ENCODE data around the gene HSP90AB1. TPM values are rescaled to one million over a fixed set of nuclear protein-coding genes. Genes with fewer than 3 reads are reported as not detected.

Gene HSP90AB1
- total RNA-seq: 374 and 592 TPM in 2 replicates

DNA sequence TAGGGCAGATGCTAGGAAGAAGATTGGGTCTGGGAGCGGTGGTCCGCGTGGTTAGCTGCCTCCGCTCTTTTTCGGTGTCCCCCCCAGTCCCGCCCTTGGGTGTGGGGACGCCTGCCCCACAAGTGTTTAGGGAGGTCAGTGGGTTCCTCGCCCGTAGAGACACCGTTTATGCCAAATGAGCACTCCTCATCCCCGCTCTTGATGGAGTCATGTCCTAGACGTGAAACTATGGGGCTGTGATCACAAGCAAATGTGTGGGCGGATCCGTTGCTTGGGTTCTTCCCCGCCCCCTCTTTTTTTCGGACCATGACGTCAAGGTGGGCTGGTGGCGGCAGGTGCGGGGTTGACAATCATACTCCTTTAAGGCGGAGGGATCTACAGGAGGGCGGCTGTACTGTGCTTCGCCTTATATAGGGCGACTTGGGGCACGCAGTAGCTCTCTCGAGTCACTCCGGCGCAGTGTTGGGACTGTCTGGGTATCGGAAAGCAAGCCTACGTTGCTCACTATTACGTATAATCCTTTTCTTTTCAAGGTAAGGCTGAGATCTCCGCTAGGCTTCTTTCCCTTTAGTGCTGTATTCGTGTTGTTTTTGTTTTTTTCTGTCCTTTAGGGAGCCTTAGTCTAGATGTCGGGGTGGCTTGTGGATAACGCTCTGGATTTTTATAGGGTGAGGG lies at the start of gene HSP90AB1:
HSP90AB1 (plus strand) TSS at position 439 of the 675 bp plus-strand sequence. CDS start 1,529 bp downstream, outside the sequence.

DNA sequence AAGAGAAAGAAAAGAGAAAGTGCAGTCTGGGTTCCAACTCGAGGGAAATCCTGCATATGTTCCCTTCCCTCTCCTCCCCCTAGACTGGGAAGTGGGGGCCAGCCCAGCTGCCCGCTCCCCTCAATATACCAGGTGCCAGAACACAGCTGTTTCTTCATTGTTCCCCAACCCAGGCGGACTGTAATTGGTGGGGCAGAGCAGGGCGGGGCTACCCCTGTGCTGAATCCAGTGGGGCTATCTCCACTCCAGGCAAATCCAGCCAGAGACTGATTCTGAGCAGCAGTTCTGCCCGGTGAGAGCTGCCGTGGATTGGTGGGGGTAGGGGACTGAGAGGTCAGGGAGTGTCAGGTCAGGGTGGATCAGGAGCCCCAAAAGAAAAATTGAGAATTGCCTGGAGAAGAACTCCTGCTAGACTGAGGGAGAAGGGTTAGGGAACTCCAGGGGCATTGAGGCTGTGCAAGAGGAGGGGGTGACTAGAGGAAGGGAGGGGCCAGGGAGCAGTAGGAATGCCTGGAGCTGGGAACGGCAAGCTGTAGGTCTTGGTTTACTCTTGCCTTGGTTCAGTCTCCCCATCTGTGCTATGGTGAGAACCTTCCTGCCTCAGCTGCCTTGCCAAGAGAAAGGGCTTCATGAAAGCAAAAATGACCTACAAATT lies 30.1 kb upstream of the HSP90AB1 start, which contains the start of gene MYMX:
MYMX (plus strand) TSS at position 250 of the 655 bp plus-strand sequence. CDS start 546 bp downstream, outside the sequence.

DNA sequence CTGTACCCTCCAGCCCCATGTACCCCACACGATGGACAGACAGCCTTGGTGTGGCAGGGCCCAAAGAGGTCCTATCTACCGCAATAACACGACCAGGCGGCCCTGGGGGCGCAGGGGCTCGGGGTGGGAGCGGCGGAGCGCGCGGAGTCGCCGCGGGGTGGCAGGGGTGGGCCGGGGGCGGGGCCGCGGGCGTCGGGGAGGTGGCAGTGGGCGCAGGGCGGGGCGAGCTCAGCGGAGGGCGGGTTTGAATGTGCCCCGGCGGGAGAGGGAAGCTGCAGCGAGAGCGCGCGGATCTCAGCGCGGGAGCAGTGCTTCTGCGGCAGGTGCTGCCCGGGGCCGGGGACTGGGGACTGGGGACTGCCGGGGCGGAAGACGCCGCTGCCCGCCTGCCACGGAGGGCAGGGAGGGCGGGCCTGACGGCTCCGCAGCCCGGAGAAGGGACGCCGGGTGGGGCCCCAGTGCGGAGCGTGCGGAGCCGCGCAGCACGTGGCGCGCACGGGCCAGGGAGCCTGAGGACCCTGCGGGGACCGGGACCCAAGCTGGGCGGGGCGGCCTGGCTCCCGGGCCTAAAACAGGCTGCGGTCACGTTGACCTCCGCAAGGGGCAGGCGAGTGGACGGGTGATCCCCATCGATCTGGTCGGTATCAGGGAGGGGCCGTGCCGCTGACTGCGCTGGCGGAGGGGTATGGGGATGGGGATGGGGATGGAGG lies 23.4 kb upstream of the HSP90AB1 start, which contains the start of gene SLC29A1:
SLC29A1 (plus strand) TSS at position 277 of the 710 bp plus-strand sequence. CDS start 3,719 bp downstream, outside the sequence.

DNA sequence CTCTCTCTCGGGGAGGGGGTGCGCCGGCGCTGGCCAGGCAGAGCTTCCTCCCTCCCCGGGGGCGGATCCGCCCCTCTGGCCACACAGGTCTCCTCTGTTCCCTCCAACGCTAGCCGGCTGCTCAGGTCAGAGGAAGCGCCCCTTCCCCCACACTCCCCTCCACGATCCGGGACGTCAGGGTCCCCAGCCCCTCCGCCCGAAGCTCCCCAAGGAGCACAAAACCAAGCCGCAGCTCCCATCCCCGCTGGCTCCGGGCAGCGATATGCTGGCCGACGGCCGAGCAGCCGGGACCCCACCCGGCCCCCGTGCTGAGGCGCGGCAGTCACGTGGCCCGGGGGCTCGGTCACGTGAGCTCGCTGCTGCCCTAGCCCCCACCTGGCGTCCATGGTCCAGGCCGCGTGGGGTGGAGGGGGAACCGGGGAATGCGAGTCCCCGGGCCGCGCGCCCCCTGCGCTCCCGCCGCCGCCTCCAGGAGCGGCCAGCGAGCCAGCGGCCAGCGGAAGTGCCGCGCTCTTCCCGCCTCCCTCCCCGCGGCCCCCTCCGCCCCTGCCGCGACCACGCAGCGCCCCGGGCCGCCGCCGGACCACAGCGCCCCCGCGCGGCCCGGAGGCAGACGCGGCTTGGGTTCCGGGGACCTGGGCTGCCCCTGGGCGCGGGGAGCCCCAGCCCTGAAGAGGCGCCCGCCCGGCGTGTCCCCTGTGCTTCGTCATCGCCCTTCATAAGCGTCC lies 10.3 kb downstream of the HSP90AB1 start, which contains the start of gene SLC35B2:
SLC35B2 (minus strand) TSS at position 504 of the 728 bp plus-strand sequence; CDS start at position 386, 118 bp downstream.

DNA sequence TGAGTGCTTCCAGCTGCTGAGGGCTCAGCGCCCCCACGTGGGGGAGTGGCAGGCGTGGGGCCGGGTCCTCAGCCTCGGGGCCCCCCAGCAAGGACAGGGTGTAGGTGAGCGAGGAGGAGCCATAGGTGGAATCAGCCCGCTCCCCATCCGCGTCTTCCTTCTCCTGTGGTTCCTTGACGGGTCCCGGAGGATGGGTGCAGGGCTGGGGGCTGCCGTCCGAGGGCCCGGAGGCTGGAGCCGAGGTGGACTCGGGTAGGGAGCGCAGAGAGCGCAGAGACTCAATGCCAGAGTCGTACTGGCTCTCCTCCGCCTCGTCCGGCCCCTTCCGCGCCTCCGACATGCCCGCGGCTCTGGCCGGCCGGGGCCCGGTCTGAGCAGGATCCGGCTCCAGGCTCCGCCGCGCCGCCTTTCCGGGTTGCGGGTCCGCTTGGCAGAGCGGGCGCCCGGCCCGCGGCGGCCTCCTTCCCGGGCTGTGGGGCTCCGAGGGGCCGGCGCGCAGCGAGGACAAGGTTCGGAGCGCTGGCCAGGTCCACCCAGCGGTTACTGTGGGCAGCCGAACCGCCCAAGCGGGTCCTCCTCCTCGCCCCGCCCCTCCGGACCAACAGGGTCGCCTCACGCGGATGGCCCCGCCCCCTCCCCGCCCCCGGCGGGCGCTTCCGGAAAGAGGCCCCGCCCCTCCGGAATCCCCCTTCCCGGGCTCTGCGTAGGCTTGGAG lies 18.3 kb downstream of the HSP90AB1 start, which contains the start of gene NFKBIE:
NFKBIE (minus strand) TSS at position 545 of the 715 bp plus-strand sequence; CDS start at position 340, 205 bp downstream.

DNA sequence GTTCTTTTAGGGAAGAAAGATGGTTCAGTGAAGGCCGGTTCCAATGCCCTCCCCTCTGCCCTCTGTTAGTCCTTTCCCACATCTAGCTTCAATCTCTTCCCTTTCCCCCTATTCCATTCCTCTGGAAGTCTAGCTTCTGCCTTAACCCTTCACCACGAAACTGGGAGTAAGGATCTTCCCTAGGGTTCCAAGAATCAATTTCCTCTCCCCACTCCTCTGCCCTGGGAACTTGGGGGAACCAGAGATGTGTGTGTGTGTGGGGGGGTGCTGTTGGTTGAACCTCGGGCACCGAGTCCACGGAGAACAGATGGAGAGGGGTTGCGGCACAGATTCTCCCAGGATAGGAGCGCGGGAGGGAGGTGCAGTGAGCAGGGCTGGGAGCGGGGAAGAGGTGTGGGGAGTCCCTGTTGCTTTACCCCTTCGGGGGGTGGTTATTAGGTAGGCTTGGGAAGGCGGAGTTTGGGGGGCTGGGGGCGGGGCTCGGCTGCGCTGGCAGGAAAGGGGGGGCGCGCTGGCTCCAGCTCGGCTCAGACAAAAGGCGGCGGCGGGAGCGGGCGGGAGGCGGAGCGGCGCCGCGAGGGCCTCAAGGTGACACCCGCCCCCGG lies 23.1 kb downstream of the HSP90AB1 start, which contains the start of gene TMEM151B:
TMEM151B (plus strand) TSS at position 530 of the 605 bp plus-strand sequence. CDS start 293 bp downstream, outside the sequence.

Other genes with a start within 250 kb of the HSP90AB1 start
- 62.5 and 64.4 TPM in 2 replicates for gene MRPL14, start 119.6 kb upstream of the HSP90AB1 start, total RNA-seq
- gene TMEM63B, start 119.5 kb upstream of the HSP90AB1 start, total RNA-seq: 17.2 and 44.9 TPM in 2 replicates
- 2.3 and 8.6 TPM in 2 replicates for gene CAPN11, start 88.3 kb upstream of the HSP90AB1 start, total RNA-seq
- gene MYMX, start 30.2 kb upstream of the HSP90AB1 start, total RNA-seq: 0.31 and 0.49 TPM in 2 replicates
- 33.7 and 78.9 TPM in 2 replicates for gene SLC29A1, start 23.5 kb upstream of the HSP90AB1 start, total RNA-seq
- 29.1 and 49.9 TPM in 2 replicates for gene SLC35B2, start 10.4 kb downstream of the HSP90AB1 start, total RNA-seq
- 7.8 and 20.0 TPM in 2 replicates for gene NFKBIE, start 18.4 kb downstream of the HSP90AB1 start, total RNA-seq
- 0.06 TPM in 1 of 2 replicates, not detected in the other for gene TMEM151B, start 23.3 kb downstream of the HSP90AB1 start, total RNA-seq
- 11.8 and 21.9 TPM in 2 replicates for gene AARS2, start 66.2 kb downstream of the HSP90AB1 start, total RNA-seq
- gene SPATS1, start 95.5 kb downstream of the HSP90AB1 start, total RNA-seq: not detected in 2 replicates
- gene CDC5L, start 140.6 kb downstream of the HSP90AB1 start, total RNA-seq: 15.1 and 25.2 TPM in 2 replicates

All from bladder microvascular endothelial cell (primary cell).